Umbilical cord (tissue), 2 donors: ENCODE results near the gene STAG1. TPM values are rescaled to one million over a fixed set of nuclear protein-coding genes. Genes with fewer than 3 reads are reported as not detected.
"Not testable (repeated sequence)": the region's sequence is repeated elsewhere in the genome, so short reads cannot be mapped to it uniquely, and the experiment has no call there.

Source experiments
- DNase-seq: peaks from one replicate; pipeline ENCODE4 v3.0.0-alpha.2; 2015; ENCODE audit warnings: low spot score
- total RNA-seq: library from RNA; depleted of rRNA; stranded (reverse); fragments of >200 nt; gene quantifications from one replicate; pipeline ENCODE4 v1.2.3, GENCODE V29; 2014; ENCODE audit warnings: low replicate concordance; ENCODE audit not compliant: insufficient read depth

The STAG1 gene
- total RNA-seq, 1 donor from 2014 or later: 88.4 TPM

- no peak for DNase-seq
Observed at GRCh38 chr3:136595913-136596697, 156.1 kb downstream of the STAG1 start.

- no peak for DNase-seq
Observed at GRCh38 chr3:136586580-136586979, 165.6 kb downstream of the STAG1 start.

- DNase-seq: no peak
Observed at GRCh38 chr3:136584728-136585127, 167.4 kb downstream of the STAG1 start.

- no peak for DNase-seq
Observed at GRCh38 chr3:136583823-136584222, 168.4 kb downstream of the STAG1 start.

GRCh38 chr3:136577791-136578190 is 174.4 kb downstream of the STAG1 start:
- no peak for DNase-seq

GRCh38 chr3:136576279-136577009 is 175.7 kb downstream of the STAG1 start:
- DNase-seq: no peak

- DNase-seq: no peak
Observed at GRCh38 chr3:136567599-136568188, 184.5 kb downstream of the STAG1 start.

- not testable (repeated sequence) for DNase-seq
Observed at GRCh38 chr3:136564962-136565361, 187.2 kb downstream of the STAG1 start.

- DNase-seq: no peak
Observed at GRCh38 chr3:136562026-136562425, 190.2 kb downstream of the STAG1 start.

GRCh38 chr3:136559896-136560295 is 192.3 kb downstream of the STAG1 start:
- no peak for DNase-seq

GRCh38 chr3:136549461-136549860 is 202.7 kb downstream of the STAG1 start:
- not testable (repeated sequence) for DNase-seq

GRCh38 chr3:136547293-136547692 is 204.9 kb downstream of the STAG1 start:
- no peak for DNase-seq

GRCh38 chr3:136546720-136547119 is 205.5 kb downstream of the STAG1 start:
- DNase-seq: no peak

- peak; percentile 5 for DNase-seq
Observed at GRCh38 chr3:136545664-136546268, 206.4 kb downstream of the STAG1 start.

GRCh38 chr3:136544532-136544931 is 207.6 kb downstream of the STAG1 start:
- DNase-seq: no peak

- DNase-seq: no peak
Observed at GRCh38 chr3:136543385-136543784, 208.8 kb downstream of the STAG1 start.

GRCh38 chr3:136535906-136536305 is 216.3 kb downstream of the STAG1 start:
- DNase-seq: no peak

- DNase-seq: no peak
Observed at GRCh38 chr3:136532766-136533165, 219.4 kb downstream of the STAG1 start.

- peak; percentile 75 for DNase-seq
Observed at GRCh38 chr3:136518102-136518501, 234.1 kb downstream of the STAG1 start.

GRCh38 chr3:136516656-136517055 is 235.5 kb downstream of the STAG1 start:
- DNase-seq: no peak

- no peak for DNase-seq
Observed at GRCh38 chr3:136516095-136516494, 236.1 kb downstream of the STAG1 start.

GRCh38 chr3:136514533-136514932 is 237.6 kb downstream of the STAG1 start:
- not testable (repeated sequence) for DNase-seq
